HCT116 (cell line): ENCODE measurements around the gene SEPTIN11. TPM values are rescaled to one million over a fixed set of nuclear protein-coding genes. Genes with fewer than 3 reads are reported as not detected.
A peak's percentile ranks its signal among the peaks of the same experiment; 100 is the strongest.

Experiments used
- ATAC-seq: fragments of 200-7000 bp; cut with Tn5 transposase; 2 replicates; pipeline ENCODE4 v1.9.1; 2020; ENCODE audit warnings: mild to moderate bottlenecking, moderate library complexity
- BruUV-seq: library from RNA; stranded (reverse); fragments of 400-500 nt; replicated peaks from 2 replicates; lab custom pipeline; 2021; lab: Mats Ljungman, UMichigan
- CTCF ChIA-PET: fragments of 300-600 bp; sonication (Branson Sonifier 250); formaldehyde crosslinking; loops from one replicate; lab custom pipeline; 2021; ENCODE audit warnings: antibody characterized with exemption; lab: Charles Lee
- POLR2A ChIA-PET: fragments of 300-600, 350-600 bp; sonication (Branson Sonifier 250); formaldehyde crosslinking; loops from one replicate; lab custom pipeline; 2021; ENCODE audit warnings: antibody characterized with exemption; lab: Charles Lee
- RAD21 ChIA-PET, 2 experiments: fragments of 300-600 bp; sonication (Branson Sonifier 250); formaldehyde crosslinking; loops; one replicate each; lab custom pipeline; 2023; ENCODE audit warnings: low total read pairs in 2 of 2; ENCODE audit not compliant: uncharacterized antibody in 2 of 2, unreplicated experiment in 2 of 2, low non-redundant PET in 1 of 2; lab: Charles Lee
- DNase-seq: peaks from one replicate; pipeline ENCODE4 v3.0.0-alpha.2; 2010; ENCODE audit warnings: low read depth, low spot score
- H2AFZ ChIP-seq: fragments of 200-600 bp; shearing (Covaris generic), sonication (generic); 2 replicates; pipeline ENCODE4 v1.6.1; 2017; ENCODE audit warnings: low read depth, mixed run types, mixed read lengths, antibody characterized with exemption, low read length; ENCODE audit not compliant: poor library complexity, severe bottlenecking
- H3K27ac ChIP-seq: 2 replicates; pipeline ENCODE4 v1.5.1; 2012; ENCODE audit warnings: low read depth, low read length
- H3K27me3 ChIP-seq: fragments of 200-600 bp; sonication (generic); 2 replicates; pipeline ENCODE4 v1.6.1; 2016; ENCODE audit warnings: mixed run types, low read length, mixed read lengths; ENCODE audit not compliant: insufficient read depth
- H3K36me3 ChIP-seq, 2 experiments: fragments of 200-500 bp in 1 of 2; fragments of 200-600 bp in 1 of 2; sonication (Bioruptor generic) in 1 of 2; sonication (generic) in 1 of 2; 2 replicates each; pipeline versions ENCODE4 v1.5.1 to v1.6.1; 2014 to 2016; ENCODE audit warnings: low read length in 2 of 2, inconsistent platforms in 1 of 2, mixed read lengths in 1 of 2, mixed run types in 1 of 2; ENCODE audit not compliant: insufficient read depth in 2 of 2, control insufficient read depth in 1 of 2
- H3K4me1 ChIP-seq, 2 experiments: fragments of 200-600 bp in 1 of 2; sonication (generic) in 1 of 2; 2 replicates each; pipeline versions ENCODE4 v1.5.1 to v1.6.1; 2012 to 2017; ENCODE audit warnings: low read length in 2 of 2, inconsistent platforms in 1 of 2, mild to moderate bottlenecking in 1 of 2, mixed read lengths in 1 of 2, mixed run types in 1 of 2, moderate library complexity in 1 of 2; ENCODE audit not compliant: insufficient read depth in 2 of 2, control insufficient read depth in 1 of 2
- H3K4me2 ChIP-seq: fragments of 200-600 bp; sonication (generic); 2 replicates; pipeline ENCODE4 v1.6.1; 2017; ENCODE audit warnings: mixed run types, low read length, mixed read lengths
- H3K4me3 ChIP-seq, 2 experiments: fragments of 200-600 bp in 1 of 2; sonication (generic) in 1 of 2; replicated peaks in 1 of 2; 2 replicates each; pipeline ENCODE4 v1.5.1; 2011 to 2016; ENCODE audit warnings: low read length in 2 of 2, control low read depth in 1 of 2, low read depth in 1 of 2, mild to moderate bottlenecking in 1 of 2, mixed read lengths in 1 of 2, mixed run types in 1 of 2
- H3K79me2 ChIP-seq: fragments of 200-600 bp; sonication (generic); 2 replicates; pipeline ENCODE4 v1.6.1; 2017; ENCODE audit warnings: mild to moderate bottlenecking, mixed run types, low read length, moderate library complexity, mixed read lengths; ENCODE audit not compliant: insufficient read depth
- H3K9ac ChIP-seq: fragments of 200-600 bp; sonication (generic); 2 replicates; pipeline ENCODE4 v1.6.1; 2016; ENCODE audit warnings: low read length, mixed read lengths
- H3K9me2 ChIP-seq: fragments of 200-600 bp; sonication (generic), shearing (Covaris generic); 2 replicates; pipeline ENCODE4 v1.6.1; 2017; ENCODE audit warnings: mixed run types, mild to moderate bottlenecking, moderate library complexity; ENCODE audit not compliant: insufficient read depth
- H3K9me3 ChIP-seq, 2 experiments: fragments of 200-500 bp in 1 of 2; fragments of 200-600 bp in 1 of 2; sonication (Bioruptor generic) in 1 of 2; sonication (generic) in 1 of 2; 2 replicates each; pipeline ENCODE4 v1.6.1; 2014 to 2017; ENCODE audit warnings: low read length in 2 of 2, mixed read lengths in 2 of 2, inconsistent platforms in 1 of 2, low read depth in 1 of 2, mild to moderate bottlenecking in 1 of 2, mixed run types in 1 of 2, moderate library complexity in 1 of 2; ENCODE audit not compliant: control insufficient read depth in 1 of 2, insufficient read depth in 1 of 2
- H4K20me1 ChIP-seq: fragments of 200-600 bp; sonication (generic), shearing (Covaris generic); 2 replicates; pipeline ENCODE4 v1.6.1; 2017; ENCODE audit warnings: mixed run types, mild to moderate bottlenecking, moderate library complexity; ENCODE audit not compliant: insufficient read depth
- CEBPB ChIP-seq: IDR thresholded peaks from 2 replicates; pipeline ENCODE4 v1.6.1; 2012; ENCODE audit warnings: low read depth
- EGR1 ChIP-seq: IDR thresholded peaks from 2 replicates; pipeline ENCODE4 v1.6.1; 2012; ENCODE audit warnings: low read depth
- ELF1 ChIP-seq: IDR thresholded peaks from 2 replicates; pipeline ENCODE4 v1.6.1; 2012; ENCODE audit warnings: low read depth, borderline replicate concordance
- EZH2 ChIP-seq: fragments of 200-600 bp; sonication (generic); IDR thresholded peaks from 2 replicates; pipeline ENCODE4 v1.6.1; 2017; ENCODE audit warnings: antibody characterized with exemption, mixed run types
- EZH2phosphoT487 ChIP-seq: fragments of 200-600 bp; IDR thresholded peaks from 2 replicates; pipeline ENCODE4 v1.6.1; 2018; ENCODE audit warnings: antibody characterized with exemption, borderline replicate concordance
- JUND ChIP-seq: IDR thresholded peaks from 2 replicates; pipeline ENCODE4 v1.6.1; 2012
- POLR2A ChIP-seq: IDR thresholded peaks from 2 replicates; pipeline ENCODE4 v1.7.0; 2011; ENCODE audit warnings: borderline replicate concordance; ENCODE audit not compliant: insufficient read depth, insufficient read length; ENCODE audit errors: extremely low read depth
- RAD21 ChIP-seq: IDR thresholded peaks from 2 replicates; pipeline ENCODE4 v1.6.1; 2012; ENCODE audit warnings: low read depth, mild to moderate bottlenecking
- SIN3A ChIP-seq: IDR thresholded peaks from 2 replicates; pipeline ENCODE4 v1.6.1; 2012; ENCODE audit warnings: low read depth
- SP1 ChIP-seq: IDR thresholded peaks from 2 replicates; pipeline ENCODE4 v1.6.1; 2012; ENCODE audit warnings: low read depth
- SRF ChIP-seq: IDR thresholded peaks from 2 replicates; pipeline ENCODE4 v1.6.1; 2012; ENCODE audit warnings: low read depth
- TCF7L2 ChIP-seq: IDR thresholded peaks from 2 replicates; pipeline ENCODE4 v1.7.0; 2011; ENCODE audit warnings: borderline replicate concordance, inconsistent platforms; ENCODE audit not compliant: insufficient read depth, insufficient read length; ENCODE audit errors: extremely low read depth
- ZFX ChIP-seq: fragments of 450-650 bp; IDR thresholded peaks from 2 replicates; pipeline ENCODE4 v1.6.1; 2017
- intact Hi-C: fragments of 100-400 bp; cut with micrococcal nuclease; formaldehyde crosslinking; loops from 2 replicates; pipeline ENCODE4 v1.10.0; 2022
- total RNA-seq: library from RNA; stranded (reverse); gene quantifications from one replicate; pipeline ENCODE4 v1.2.1, GENCODE V29; 2021; ENCODE audit not compliant: unreplicated experiment
- TF ChIP-seq, protein P1 (sequence below): IDR thresholded peaks from 2 replicates; pipeline ENCODE4 v1.6.1; 2011; ENCODE audit warnings: mild to moderate bottlenecking, low read length, moderate library complexity; ENCODE audit not compliant: insufficient replicate concordance; ENCODE audit errors: extremely low read depth
- TF ChIP-seq, protein P2 (sequence below): IDR thresholded peaks from 2 replicates; pipeline ENCODE4 v1.6.1; 2012
- TF ChIP-seq, protein P3 (sequence below): IDR thresholded peaks from 2 replicates; pipeline ENCODE4 v1.6.1; 2012; ENCODE audit warnings: low read depth

Gene SEPTIN11
- total RNA-seq, 1 experiment from 2014 or later = 94.4 TPM

DNA sequence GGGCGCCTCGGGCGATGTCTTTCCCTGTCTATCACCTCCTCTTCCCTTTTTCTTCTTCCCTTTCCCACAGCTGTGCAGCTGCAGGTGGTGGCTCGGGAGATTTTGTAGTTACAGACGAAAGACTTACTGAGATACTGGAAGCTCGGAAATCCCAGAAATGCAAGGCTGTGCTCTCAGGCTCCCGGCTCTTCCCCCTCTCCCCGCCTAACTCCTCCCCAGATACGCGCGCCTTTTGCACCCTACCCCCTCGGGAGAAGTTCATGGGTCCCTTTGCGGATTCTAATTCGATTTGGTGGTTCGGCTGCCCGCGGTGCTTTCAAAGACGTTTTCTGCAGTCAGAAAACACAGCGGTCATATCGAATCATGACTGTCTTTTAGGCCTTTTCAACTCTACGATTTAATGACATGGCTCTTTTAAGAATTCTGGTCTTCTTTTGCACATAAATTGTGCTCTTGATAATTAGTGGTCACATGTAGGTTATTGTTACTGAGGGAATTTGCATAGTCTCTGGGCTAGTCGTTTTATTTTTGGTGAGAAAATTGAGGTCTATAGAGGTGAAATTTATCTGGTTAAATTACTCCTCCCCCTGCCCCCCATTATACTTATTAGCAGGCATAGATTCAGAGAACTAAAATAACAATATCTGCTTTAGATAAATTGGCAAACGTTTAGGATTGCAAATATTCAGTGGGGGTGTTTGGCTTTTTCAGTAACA, 1.6 kb downstream of the SEPTIN11 start:
- H3K9me2 ChIP-seq = no peaks in the 10 kb centered on the region
- peak overlapping the region; percentile 89 for H3K27ac ChIP-seq
- peak overlapping the region; percentile 85 to 88 for H3K4me3 ChIP-seq
- no peaks in the 10 kb centered on the region for H3K36me3 ChIP-seq
- ATAC-seq (no peak), DNase-seq (no peak)
- RAD21 ChIA-PET = no interaction called here
- TF ChIP-seq POLR2A (no peak), SIN3A (no peak), JUND (no peak), EZH2 (no peak), SRF (no peak)
- TF ChIP-seq, protein P1, sequence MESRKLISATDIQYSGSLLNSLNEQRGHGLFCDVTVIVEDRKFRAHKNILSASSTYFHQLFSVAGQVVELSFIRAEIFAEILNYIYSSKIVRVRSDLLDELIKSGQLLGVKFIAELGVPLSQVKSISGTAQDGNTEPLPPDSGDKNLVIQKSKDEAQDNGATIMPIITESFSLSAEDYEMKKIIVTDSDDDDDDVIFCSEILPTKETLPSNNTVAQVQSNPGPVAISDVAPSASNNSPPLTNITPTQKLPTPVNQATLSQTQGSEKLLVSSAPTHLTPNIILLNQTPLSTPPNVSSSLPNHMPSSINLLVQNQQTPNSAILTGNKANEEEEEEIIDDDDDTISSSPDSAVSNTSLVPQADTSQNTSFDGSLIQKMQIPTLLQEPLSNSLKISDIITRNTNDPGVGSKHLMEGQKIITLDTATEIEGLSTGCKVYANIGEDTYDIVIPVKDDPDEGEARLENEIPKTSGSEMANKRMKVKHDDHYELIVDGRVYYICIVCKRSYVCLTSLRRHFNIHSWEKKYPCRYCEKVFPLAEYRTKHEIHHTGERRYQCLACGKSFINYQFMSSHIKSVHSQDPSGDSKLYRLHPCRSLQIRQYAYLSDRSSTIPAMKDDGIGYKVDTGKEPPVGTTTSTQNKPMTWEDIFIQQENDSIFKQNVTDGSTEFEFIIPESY = no peak
- no peaks in the 10 kb centered on the region for H4K20me1 ChIP-seq
- no peaks in the 10 kb centered on the region for H3K27me3 ChIP-seq
- no peaks in the 10 kb centered on the region for H3K9me3 ChIP-seq
- CTCF ChIA-PET = no interaction called here
- peaks cover 15 to 22% of the 10 kb centered on the region in 2 experiments; a peak in 3 of 4 replicates for H3K4me1 ChIP-seq
- POLR2A ChIA-PET = interaction anchor here (1.3 kb wide), 1 partner anchor 14 kb away, joined by 3 read pairs; no protein-coding TSS in a partner anchor
- intact Hi-C loops = loop anchor here (2.0 kb wide), 1 partner anchor 440 kb away; no protein-coding TSS in a partner anchor
- BruUV-seq = TSS peak; percentile 29
- no peak overlapping the region for H2AFZ ChIP-seq
- H3K9ac ChIP-seq = peak overlapping the region; percentile 80
- peak overlapping the region; percentile 87 for H3K4me2 ChIP-seq
- H3K79me2 ChIP-seq = peaks cover 69% of the 10 kb centered on the region

DNA sequence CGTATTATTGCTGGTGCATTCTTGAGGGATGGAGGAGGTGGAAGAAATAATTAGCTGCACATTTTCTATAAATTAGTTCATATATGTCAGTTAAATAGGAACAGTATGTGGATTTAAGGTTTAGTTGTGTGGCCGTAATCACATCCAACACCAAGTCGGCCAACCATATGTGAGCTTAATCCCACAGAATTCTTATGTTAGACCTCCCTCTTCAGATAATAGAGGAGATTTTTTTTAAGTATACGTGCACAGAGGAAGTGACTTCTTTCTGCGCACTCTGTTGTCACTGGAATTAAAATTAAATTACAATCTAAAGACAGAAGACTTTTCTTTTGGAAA, 2.1 kb downstream of the SEPTIN11 start:
- no peak for ATAC-seq
- BruUV-seq = no TSS peak
- Histone ChIP-seq H2AFZ (no peak overlapping the region), H3K4me1 (peaks cover 15 to 22% of the 10 kb centered on the region in 2 experiments; a peak in 3 of 4 replicates), H3K9me3 (no peaks in the 10 kb centered on the region), H3K27ac (no peak overlapping the region), H3K9me2 (no peaks in the 10 kb centered on the region), H3K4me3 (peak overlapping the region; percentile 85 to 88), H3K27me3 (no peaks in the 10 kb centered on the region), H3K9ac (peak overlapping the region; percentile 80), H4K20me1 (no peaks in the 10 kb centered on the region), H3K4me2 (peak overlapping the region; percentile 87), H3K36me3 (no peaks in the 10 kb centered on the region), H3K79me2 (peaks cover 75% of the 10 kb centered on the region)
- ChIA-PET RAD21 (no interaction called here), CTCF (no interaction called here), POLR2A (no interaction called here)
- DNase-seq = no peak
- intact Hi-C loops = loop anchor here (2.0 kb wide), 1 partner anchor 441 kb away; no protein-coding TSS in a partner anchor
- no peak for TF ChIP-seq CEBPB
- TF ChIP-seq, protein P2, sequence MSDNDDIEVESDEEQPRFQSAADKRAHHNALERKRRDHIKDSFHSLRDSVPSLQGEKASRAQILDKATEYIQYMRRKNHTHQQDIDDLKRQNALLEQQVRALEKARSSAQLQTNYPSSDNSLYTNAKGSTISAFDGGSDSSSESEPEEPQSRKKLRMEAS = no peak
- TF ChIP-seq EZH2phosphoT487 = no peak
- no peak for TF ChIP-seq SP1
- TF ChIP-seq, protein P3, sequence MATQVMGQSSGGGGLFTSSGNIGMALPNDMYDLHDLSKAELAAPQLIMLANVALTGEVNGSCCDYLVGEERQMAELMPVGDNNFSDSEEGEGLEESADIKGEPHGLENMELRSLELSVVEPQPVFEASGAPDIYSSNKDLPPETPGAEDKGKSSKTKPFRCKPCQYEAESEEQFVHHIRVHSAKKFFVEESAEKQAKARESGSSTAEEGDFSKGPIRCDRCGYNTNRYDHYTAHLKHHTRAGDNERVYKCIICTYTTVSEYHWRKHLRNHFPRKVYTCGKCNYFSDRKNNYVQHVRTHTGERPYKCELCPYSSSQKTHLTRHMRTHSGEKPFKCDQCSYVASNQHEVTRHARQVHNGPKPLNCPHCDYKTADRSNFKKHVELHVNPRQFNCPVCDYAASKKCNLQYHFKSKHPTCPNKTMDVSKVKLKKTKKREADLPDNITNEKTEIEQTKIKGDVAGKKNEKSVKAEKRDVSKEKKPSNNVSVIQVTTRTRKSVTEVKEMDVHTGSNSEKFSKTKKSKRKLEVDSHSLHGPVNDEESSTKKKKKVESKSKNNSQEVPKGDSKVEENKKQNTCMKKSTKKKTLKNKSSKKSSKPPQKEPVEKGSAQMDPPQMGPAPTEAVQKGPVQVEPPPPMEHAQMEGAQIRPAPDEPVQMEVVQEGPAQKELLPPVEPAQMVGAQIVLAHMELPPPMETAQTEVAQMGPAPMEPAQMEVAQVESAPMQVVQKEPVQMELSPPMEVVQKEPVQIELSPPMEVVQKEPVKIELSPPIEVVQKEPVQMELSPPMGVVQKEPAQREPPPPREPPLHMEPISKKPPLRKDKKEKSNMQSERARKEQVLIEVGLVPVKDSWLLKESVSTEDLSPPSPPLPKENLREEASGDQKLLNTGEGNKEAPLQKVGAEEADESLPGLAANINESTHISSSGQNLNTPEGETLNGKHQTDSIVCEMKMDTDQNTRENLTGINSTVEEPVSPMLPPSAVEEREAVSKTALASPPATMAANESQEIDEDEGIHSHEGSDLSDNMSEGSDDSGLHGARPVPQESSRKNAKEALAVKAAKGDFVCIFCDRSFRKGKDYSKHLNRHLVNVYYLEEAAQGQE = no peak
- TF ChIP-seq EGR1 = no peak
- no peak for TF ChIP-seq SIN3A
- TF ChIP-seq ELF1 = no peak
- no peak for TF ChIP-seq RAD21
- TF ChIP-seq SRF = no peak
- TF ChIP-seq ZFX = no peak
- no peak for TF ChIP-seq TCF7L2
